ENCODE measurements around the gene KRTAP1-5. TPM values are rescaled to one million over a fixed set of nuclear protein-coding genes. Genes with fewer than 3 reads are reported as not detected.

The KRTAP1-5 gene
- total RNA-seq, 1 donor from 2014 or later = not detected

GRCh38 chr17:40980596-40980995, 46.4 kb downstream of the KRTAP1-5 start:
- H3K4me2 ChIP-seq (ENCODE audit: low read length) = peak overlapping the region; percentile 11
- no peak overlapping the region for H3K27ac ChIP-seq (ENCODE audit: low read depth, low read length)
- H3K4me3 Mint-ChIP-seq (ENCODE audit: unreplicated experiment) = no peak overlapping the region
- H3K27me3 ChIP-seq (ENCODE audit: insufficient read depth, low read length) = no peaks in the 10 kb centered on the region
- no peaks in the 10 kb centered on the region for H3K4me1 Mint-ChIP-seq (ENCODE audit: low read depth, unreplicated experiment)
- no peaks in the 10 kb centered on the region for H3K9me3 ChIP-seq (ENCODE audit: insufficient read depth, low read depth, low read length)
- peaks cover 1% of the 10 kb centered on the region for H3K27me3 Mint-ChIP-seq (ENCODE audit: low read depth, unreplicated experiment)
- H3K4me1 ChIP-seq (ENCODE audit: insufficient read depth, low read length) = no peaks in the 10 kb centered on the region
- H3K27ac Mint-ChIP-seq (ENCODE audit: unreplicated experiment) = no peak overlapping the region
- H3K36me3 Mint-ChIP-seq (ENCODE audit: low read depth, unreplicated experiment) = no peaks in the 10 kb centered on the region
- H4K20me1 ChIP-seq (ENCODE audit: insufficient read depth, low read length) = no peaks in the 10 kb centered on the region
- TF ChIP-seq CTCF (IDR thresholded peaks at IDR 0.05; ENCODE audit: insufficient read depth, low read depth, low read length) (no peak), EZH2 (IDR thresholded peaks at IDR 0.05; ENCODE audit: insufficient read depth, low read length) (no peak)
- no peak overlapping the region for H3K4me3 ChIP-seq (ENCODE audit: insufficient read depth, low read depth, low read length)
- peak overlapping the region; percentile 58 for H2AFZ ChIP-seq (ENCODE audit: low read depth, low read length)
- no peak overlapping the region for H3K9ac ChIP-seq (ENCODE audit: low read length)
- H3K9me3 Mint-ChIP-seq (ENCODE audit: unreplicated experiment) = no peaks in the 10 kb centered on the region
- no peaks in the 10 kb centered on the region for H3K36me3 ChIP-seq (ENCODE audit: insufficient read depth, low read length)
- H3K79me2 ChIP-seq (ENCODE audit: insufficient read depth, low read length) = no peaks in the 10 kb centered on the region
- FAIRE-seq (peak; percentile 47), DNase-seq (ENCODE audit: low read depth) (peak; percentile 40)

GRCh38 chr17:40980117-40980516, 46.9 kb downstream of the KRTAP1-5 start:
- Mint-ChIP-seq H3K27ac (ENCODE audit: unreplicated experiment) (no peak overlapping the region), H3K4me3 (ENCODE audit: unreplicated experiment) (no peak overlapping the region), H3K36me3 (ENCODE audit: low read depth, unreplicated experiment) (no peaks in the 10 kb centered on the region), H3K4me1 (ENCODE audit: low read depth, unreplicated experiment) (no peaks in the 10 kb centered on the region), H3K27me3 (ENCODE audit: low read depth, unreplicated experiment) (peaks cover 1% of the 10 kb centered on the region), H3K9me3 (ENCODE audit: unreplicated experiment) (no peaks in the 10 kb centered on the region)
- Histone ChIP-seq H3K4me3 (ENCODE audit: insufficient read depth, low read depth, low read length) (no peak overlapping the region), H3K9ac (ENCODE audit: low read length) (no peak overlapping the region), H3K9me3 (ENCODE audit: insufficient read depth, low read depth, low read length) (no peaks in the 10 kb centered on the region), H3K27ac (ENCODE audit: low read depth, low read length) (no peak overlapping the region), H3K27me3 (ENCODE audit: insufficient read depth, low read length) (no peaks in the 10 kb centered on the region), H4K20me1 (ENCODE audit: insufficient read depth, low read length) (no peaks in the 10 kb centered on the region), H2AFZ (ENCODE audit: low read depth, low read length) (no peak overlapping the region), H3K4me1 (ENCODE audit: insufficient read depth, low read length) (no peaks in the 10 kb centered on the region), H3K4me2 (ENCODE audit: low read length) (no peak overlapping the region), H3K36me3 (ENCODE audit: insufficient read depth, low read length) (no peaks in the 10 kb centered on the region), H3K79me2 (ENCODE audit: insufficient read depth, low read length) (no peaks in the 10 kb centered on the region)
- DNase-seq (ENCODE audit: low read depth) = no peak
- no peak for TF ChIP-seq EZH2 (IDR thresholded peaks at IDR 0.05; ENCODE audit: insufficient read depth, low read length)
- no peak for TF ChIP-seq CTCF (IDR thresholded peaks at IDR 0.05; ENCODE audit: insufficient read depth, low read depth, low read length)
- no peak for FAIRE-seq

- no peak for DNase-seq (ENCODE audit: low read depth)
- Histone ChIP-seq H3K4me3 (ENCODE audit: insufficient read depth, low read depth, low read length) (no peak overlapping the region), H3K36me3 (ENCODE audit: insufficient read depth, low read length) (no peaks in the 10 kb centered on the region), H4K20me1 (ENCODE audit: insufficient read depth, low read length) (no peaks in the 10 kb centered on the region), H3K4me2 (ENCODE audit: low read length) (no peak overlapping the region), H3K27me3 (ENCODE audit: insufficient read depth, low read length) (no peaks in the 10 kb centered on the region), H3K9me3 (ENCODE audit: insufficient read depth, low read depth, low read length) (no peaks in the 10 kb centered on the region), H3K79me2 (ENCODE audit: insufficient read depth, low read length) (no peaks in the 10 kb centered on the region), H2AFZ (ENCODE audit: low read depth, low read length) (no peak overlapping the region), H3K9ac (ENCODE audit: low read length) (no peak overlapping the region), H3K4me1 (ENCODE audit: insufficient read depth, low read length) (no peaks in the 10 kb centered on the region), H3K27ac (ENCODE audit: low read depth, low read length) (no peak overlapping the region)
- TF ChIP-seq EZH2 (IDR thresholded peaks at IDR 0.05; ENCODE audit: insufficient read depth, low read length) (no peak), CTCF (IDR thresholded peaks at IDR 0.05; ENCODE audit: insufficient read depth, low read depth, low read length) (no peak)
- Mint-ChIP-seq H3K4me1 (ENCODE audit: low read depth, unreplicated experiment) (no peaks in the 10 kb centered on the region), H3K36me3 (ENCODE audit: low read depth, unreplicated experiment) (no peaks in the 10 kb centered on the region), H3K9me3 (ENCODE audit: unreplicated experiment) (no peaks in the 10 kb centered on the region), H3K27me3 (ENCODE audit: low read depth, unreplicated experiment) (peaks cover 1% of the 10 kb centered on the region), H3K27ac (ENCODE audit: unreplicated experiment) (no peak overlapping the region), H3K4me3 (ENCODE audit: unreplicated experiment) (no peak overlapping the region)
- FAIRE-seq = no peak
These were observed 48.3 kb downstream of the KRTAP1-5 start for GRCh38 chr17:40978575-40979151.
